IPS-18a (cell line): ENCODE data around the gene IZUMO1.

Experiments used
- H3K27ac ChIP-seq: one replicate; pipeline ENCODE4 v1.5.1; 2013; ENCODE audit warnings: low read length
- H3K27me3 ChIP-seq: one replicate; pipeline ENCODE4 v1.6.1; 2013; ENCODE audit warnings: mild to moderate bottlenecking, low read length; ENCODE audit not compliant: control insufficient read depth, insufficient read depth
- H3K36me3 ChIP-seq: one replicate; pipeline ENCODE4 v1.6.1; 2013; ENCODE audit warnings: low read depth, low read length; ENCODE audit not compliant: control insufficient read depth
- H3K4me1 ChIP-seq: one replicate; pipeline ENCODE4 v1.6.1; 2013; ENCODE audit warnings: low read depth, low read length; ENCODE audit not compliant: control insufficient read depth
- H3K4me3 ChIP-seq: one replicate; pipeline ENCODE4 v1.5.1; 2013; ENCODE audit warnings: low read length
- H3K9ac ChIP-seq: one replicate; pipeline ENCODE4 v1.6.1; 2013; ENCODE audit warnings: mild to moderate bottlenecking, low read length, moderate library complexity
- H3K9me3 ChIP-seq: one replicate; pipeline ENCODE4 v1.6.1; 2013; ENCODE audit warnings: low read depth, low read length; ENCODE audit not compliant: control insufficient read depth

The IZUMO1 gene

DNA sequence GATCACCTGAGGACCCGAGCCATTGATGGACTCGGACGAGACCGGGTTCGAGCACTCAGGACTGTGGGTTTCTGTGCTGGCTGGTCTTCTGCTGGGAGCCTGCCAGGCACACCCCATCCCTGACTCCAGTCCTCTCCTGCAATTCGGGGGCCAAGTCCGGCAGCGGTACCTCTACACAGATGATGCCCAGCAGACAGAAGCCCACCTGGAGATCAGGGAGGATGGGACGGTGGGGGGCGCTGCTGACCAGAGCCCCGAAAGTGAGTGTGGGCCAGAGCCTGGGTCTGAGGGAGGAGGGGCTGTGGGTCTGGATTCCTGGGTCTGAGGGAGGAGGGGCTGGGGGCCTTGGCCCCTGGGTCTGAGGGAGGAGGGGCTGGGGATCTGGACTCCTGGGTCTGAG, 9.5 kb upstream of the IZUMO1 start:
- no peak overlapping the region for H3K4me3 ChIP-seq
- peaks cover 7% of the 10 kb centered on the region for H3K4me1 ChIP-seq
- H3K27me3 ChIP-seq = peaks cover 14% of the 10 kb centered on the region
- no peaks in the 10 kb centered on the region for H3K9me3 ChIP-seq
- no peaks in the 10 kb centered on the region for H3K36me3 ChIP-seq
- H3K9ac ChIP-seq = no peak overlapping the region
- H3K27ac ChIP-seq = no peak overlapping the region

GRCh38 chr19:48755787-48756186, 9.1 kb upstream of the IZUMO1 start:
- Histone ChIP-seq H3K36me3 (no peaks in the 10 kb centered on the region), H3K4me1 (peaks cover 10% of the 10 kb centered on the region), H3K4me3 (no peak overlapping the region), H3K9me3 (no peaks in the 10 kb centered on the region), H3K9ac (peak overlapping the region; percentile 38), H3K27me3 (peaks cover 14% of the 10 kb centered on the region), H3K27ac (no peak overlapping the region)

GRCh38 chr19:48755084-48755641, 8.5 kb upstream of the IZUMO1 start, which contains the start of gene FGF21:
Gene FGF21, plus strand, starts transcription at chr19:48755524. Its CDS starts 713 bp downstream, at chr19:48756237.
- no peak within 1 kb of the TSS for H3K27ac ChIP-seq
- peaks cover 14% of the 10 kb centered on the region for H3K27me3 ChIP-seq
- peaks cover 10% of the 10 kb centered on the region for H3K4me1 ChIP-seq
- H3K4me3 ChIP-seq = no peak within 1 kb of the TSS
- no peaks in the 10 kb centered on the region for H3K9me3 ChIP-seq
- H3K36me3 ChIP-seq = peaks cover 6% of the 10 kb centered on the region
- peak within 1 kb of the TSS; percentile 38 for H3K9ac ChIP-seq

DNA sequence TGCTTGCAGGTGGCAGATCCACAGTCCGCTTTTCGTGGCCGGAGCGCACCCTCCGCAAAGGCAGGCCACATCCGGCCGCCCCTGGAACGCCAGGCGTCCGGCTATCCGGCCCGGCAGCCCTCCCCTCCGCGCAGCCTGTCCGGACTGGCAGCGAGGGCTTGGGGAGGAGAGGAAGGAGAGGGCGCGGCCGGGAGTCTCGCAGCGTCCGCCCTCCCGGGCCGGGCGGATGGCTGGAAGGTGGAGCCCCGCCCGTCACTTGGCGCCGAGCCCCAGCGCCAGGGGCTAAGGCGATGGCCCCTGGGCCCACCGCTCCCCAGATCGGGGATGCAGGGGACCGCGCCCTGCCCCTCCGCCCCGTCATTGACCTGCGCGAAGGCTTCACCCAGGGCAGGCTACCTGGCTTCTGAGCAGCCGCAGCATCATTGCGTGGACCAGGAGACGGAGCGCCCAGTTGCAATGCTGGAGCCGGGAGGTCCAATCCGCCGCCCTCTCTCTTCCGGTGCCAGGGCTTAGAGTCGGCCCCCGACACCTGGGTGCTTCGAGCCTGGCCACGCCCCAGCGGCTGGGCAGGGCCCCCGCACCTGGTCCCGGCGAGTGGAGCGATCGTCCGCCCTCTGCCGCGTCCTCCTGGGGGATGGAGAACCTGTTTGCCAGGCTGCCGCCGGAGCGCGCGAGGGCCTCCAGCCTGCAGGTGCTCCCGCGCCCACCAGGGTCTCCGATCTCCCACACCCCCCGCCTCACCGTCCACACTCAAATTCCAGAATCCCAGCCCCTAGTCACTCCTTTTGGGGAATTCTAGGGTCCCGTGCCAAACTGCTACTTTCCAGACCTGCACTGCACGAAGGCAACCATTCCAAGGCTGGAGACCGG, 6.0 kb upstream of the IZUMO1 start, which contains the start of gene FUT1:
Gene FUT1, minus strand, starts transcription at position 146 of the 870 bp plus-strand sequence. CDS start 1,360 bp downstream, outside the sequence.
- peak within 1 kb of the TSS; percentile 97 for H3K4me3 ChIP-seq
- H3K27me3 ChIP-seq = peaks cover 14% of the 10 kb centered on the region
- H3K9ac ChIP-seq = peak within 1 kb of the TSS; percentile 74
- H3K27ac ChIP-seq = no peak within 1 kb of the TSS
- H3K36me3 ChIP-seq = peaks cover 18% of the 10 kb centered on the region
- no peaks in the 10 kb centered on the region for H3K9me3 ChIP-seq
- peaks cover 10% of the 10 kb centered on the region for H3K4me1 ChIP-seq

DNA sequence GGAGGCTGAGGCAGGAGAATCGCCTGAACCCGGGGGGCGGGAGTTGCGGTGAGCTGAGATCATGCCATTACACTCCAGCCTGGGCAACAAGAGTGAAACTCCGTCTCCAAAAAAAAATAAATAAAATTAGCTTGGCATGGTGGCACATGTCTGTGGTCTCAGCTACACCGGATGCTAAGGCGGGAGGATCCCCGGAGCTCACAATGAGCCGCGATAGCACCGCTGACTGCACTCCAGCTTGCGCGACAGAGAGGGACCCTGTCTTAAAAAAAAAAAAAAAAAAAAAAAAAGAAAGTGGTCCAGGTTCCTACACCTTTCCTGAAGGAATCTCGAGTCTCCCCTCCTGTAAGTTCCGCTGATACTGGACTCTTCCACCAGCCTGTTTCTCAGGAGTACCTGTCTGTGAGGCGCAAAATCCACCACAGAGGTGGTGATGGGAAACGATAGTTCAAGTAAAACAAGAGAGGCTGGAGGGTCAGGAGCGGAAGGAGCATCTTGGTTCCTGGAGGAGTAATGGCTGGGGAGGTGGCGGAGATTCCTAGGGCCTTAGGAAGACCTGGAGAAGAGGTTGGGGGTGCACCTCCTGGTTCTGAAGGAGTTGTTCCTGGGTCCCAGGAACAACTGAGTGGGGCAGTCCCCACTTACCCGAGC, 5.3 kb upstream of the IZUMO1 start:
- Histone ChIP-seq H3K9ac (peak overlapping the region; percentile 74), H3K9me3 (no peaks in the 10 kb centered on the region), H3K27ac (no peak overlapping the region), H3K4me3 (peak overlapping the region; percentile 97), H3K4me1 (peaks cover 10% of the 10 kb centered on the region), H3K36me3 (peaks cover 18% of the 10 kb centered on the region), H3K27me3 (peaks cover 14% of the 10 kb centered on the region)

DNA sequence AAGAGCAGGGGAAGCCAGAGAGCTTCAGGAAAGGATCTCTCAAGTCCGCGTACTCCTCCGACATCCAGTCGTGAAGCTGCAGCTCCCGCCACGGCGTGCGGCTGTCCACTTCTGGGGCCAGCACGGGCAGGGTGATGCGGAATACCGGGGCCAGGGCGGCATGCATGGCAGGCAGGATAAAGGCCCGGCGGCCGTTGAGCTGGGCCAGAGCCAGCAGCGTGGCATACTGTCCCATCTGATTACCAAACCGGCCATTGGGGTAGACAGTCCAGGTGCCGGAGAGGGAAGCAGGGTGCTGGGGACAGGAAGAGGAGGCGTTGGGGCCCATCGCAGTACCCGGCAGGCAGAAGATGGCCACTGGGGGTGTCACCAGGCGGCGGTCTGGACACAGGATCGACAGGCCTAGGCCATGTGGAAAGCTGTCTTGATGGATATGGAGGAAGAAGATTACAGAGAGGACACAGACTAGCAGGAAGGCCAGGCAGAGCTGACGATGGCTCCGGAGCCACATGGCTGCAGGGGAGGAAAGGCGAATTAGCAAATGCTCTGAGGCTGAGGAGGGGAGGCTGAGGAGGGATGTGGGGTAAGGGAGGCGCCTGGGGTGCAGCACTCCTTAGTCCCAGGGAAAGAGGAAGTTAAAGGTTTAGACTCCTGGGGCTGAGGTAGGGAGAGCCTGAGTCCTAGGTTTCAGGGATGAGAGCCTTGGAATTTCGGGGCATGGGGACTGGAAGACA, 4.2 kb upstream of the IZUMO1 start:
- peaks cover 14% of the 10 kb centered on the region for H3K27me3 ChIP-seq
- H3K4me1 ChIP-seq = peaks cover 14% of the 10 kb centered on the region
- peak overlapping the region; percentile 97 for H3K4me3 ChIP-seq
- H3K9me3 ChIP-seq = no peaks in the 10 kb centered on the region
- no peak overlapping the region for H3K27ac ChIP-seq
- peaks cover 18% of the 10 kb centered on the region for H3K36me3 ChIP-seq
- H3K9ac ChIP-seq = no peak overlapping the region

- H3K4me1 ChIP-seq = peaks cover 14% of the 10 kb centered on the region
Observed at GRCh38 chr19:48750351-48750750, 3.6 kb upstream of the IZUMO1 start.

DNA sequence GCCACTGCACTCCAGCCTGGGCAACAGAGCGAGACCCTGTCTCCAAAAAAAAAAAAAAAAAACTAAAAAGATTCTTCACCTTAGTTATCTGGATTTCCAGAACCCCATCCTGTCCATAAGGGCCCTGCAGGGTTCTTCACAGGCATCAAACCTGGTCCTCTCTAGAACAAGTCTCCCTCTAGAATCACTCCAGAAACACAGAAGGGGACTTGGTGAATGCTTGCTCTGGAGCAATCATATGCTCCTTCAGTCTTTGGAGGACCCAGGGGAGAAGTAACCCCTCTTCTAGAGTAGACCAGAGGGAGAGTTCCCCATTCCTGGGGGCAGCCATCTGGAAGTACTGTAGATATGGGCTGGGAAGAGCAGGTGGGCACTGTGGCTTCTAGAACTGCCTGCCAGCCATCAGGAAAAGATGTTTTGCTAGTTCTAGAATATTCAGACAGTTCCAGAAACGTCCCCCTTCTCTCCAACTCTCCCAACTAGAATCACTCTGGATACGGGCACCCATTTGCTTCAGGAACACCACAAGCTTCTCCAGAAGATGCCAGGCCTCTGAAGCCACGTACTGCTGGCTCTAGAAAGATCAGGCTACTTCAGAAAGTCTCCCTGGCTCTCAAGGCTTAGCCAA, 3.0 kb upstream of the IZUMO1 start:
- H3K4me1 ChIP-seq = peaks cover 12% of the 10 kb centered on the region
- no peaks in the 10 kb centered on the region for H3K9me3 ChIP-seq
- no peak overlapping the region for H3K9ac ChIP-seq
- peaks cover 18% of the 10 kb centered on the region for H3K36me3 ChIP-seq
- H3K27me3 ChIP-seq = peaks cover 14% of the 10 kb centered on the region
- H3K27ac ChIP-seq = no peak overlapping the region
- no peak overlapping the region for H3K4me3 ChIP-seq

More at GRCh38 chr19:48750351-48750750, 3.6 kb upstream of the IZUMO1 start:
- Histone ChIP-seq H3K27ac (no peak overlapping the region), H3K27me3 (peaks cover 14% of the 10 kb centered on the region), H3K36me3 (peaks cover 18% of the 10 kb centered on the region), H3K9me3 (no peaks in the 10 kb centered on the region), H3K4me3 (no peak overlapping the region), H3K9ac (no peak overlapping the region)

- peaks cover 18% of the 10 kb centered on the region for H3K36me3 ChIP-seq
- H3K4me1 ChIP-seq = peaks cover 15% of the 10 kb centered on the region
- H3K4me3 ChIP-seq = peak overlapping the region; percentile 89
- no peaks in the 10 kb centered on the region for H3K9me3 ChIP-seq
- peak overlapping the region; percentile 54 for H3K9ac ChIP-seq
- H3K27me3 ChIP-seq = no peaks in the 10 kb centered on the region
- H3K27ac ChIP-seq = peak overlapping the region; percentile 29
Observed at GRCh38 chr19:48746110-48746509, 599 bp downstream of the IZUMO1 start.

- no peak overlapping the region for H3K27ac ChIP-seq
- peaks cover 5% of the 10 kb centered on the region for H3K27me3 ChIP-seq
- peaks cover 14% of the 10 kb centered on the region for H3K36me3 ChIP-seq
- H3K4me1 ChIP-seq = peaks cover 19% of the 10 kb centered on the region
- no peaks in the 10 kb centered on the region for H3K9me3 ChIP-seq
- no peak overlapping the region for H3K4me3 ChIP-seq
- H3K9ac ChIP-seq = no peak overlapping the region
Observed at GRCh38 chr19:48745208-48745995, 1.3 kb downstream of the IZUMO1 start.
